ENCODE results near the gene ALK. TPM values are rescaled to one million over a fixed set of nuclear protein-coding genes. Genes with fewer than 3 reads are reported as not detected.

ALK gene
- total RNA-seq, 1 experiment from 2014 or later, result 0.07 TPM

DNA sequence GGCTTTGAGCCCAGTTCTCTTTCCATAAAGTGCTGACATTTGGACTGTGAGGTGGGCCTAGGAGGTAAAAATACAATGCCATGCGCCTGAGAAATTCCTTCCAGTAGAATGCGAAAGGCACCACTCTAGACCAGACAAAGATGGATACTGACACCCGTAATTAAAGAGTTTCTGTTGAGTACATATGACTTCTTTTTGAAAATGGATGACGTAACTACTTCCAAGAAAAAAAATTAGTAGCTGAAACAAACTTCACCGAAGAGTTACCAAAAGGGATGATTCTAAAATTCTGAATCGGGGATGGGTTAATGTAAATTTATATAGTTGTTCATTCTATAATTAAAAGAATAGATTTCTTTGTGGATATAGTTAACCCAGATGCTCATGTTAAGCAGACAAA is 146.8 kb downstream of the ALK start:
- POLR2A ChIA-PET, result no interaction called here
- peaks cover 56% of the 10 kb centered on the region for H3K27me3 Mint-ChIP-seq (ENCODE audit: insufficient read depth, unreplicated experiment)
- intact Hi-C loops (cut with micrococcal nuclease), result no loop called here
- DNase-seq (ENCODE audit: unreplicated experiment), result no peak
- no peak overlapping the region for H3K27ac Mint-ChIP-seq (ENCODE audit: low read depth, unreplicated experiment)
- TF ChIP-seq CTCF (IDR thresholded peaks at IDR 0.05; ENCODE audit: unreplicated experiment), result no peak
- H3K4me1 Mint-ChIP-seq (ENCODE audit: insufficient read depth, unreplicated experiment), result no peaks in the 10 kb centered on the region
- no peak overlapping the region for H3K4me3 Mint-ChIP-seq (ENCODE audit: unreplicated experiment)
- BruUV-seq (replicated peaks), result no TSS peak
- no peaks in the 10 kb centered on the region for H3K9me3 Mint-ChIP-seq (ENCODE audit: unreplicated experiment)
- CTCF ChIA-PET, result no interaction called here
- no peaks in the 10 kb centered on the region for H3K36me3 Mint-ChIP-seq (ENCODE audit: insufficient read depth, unreplicated experiment)

- ChIA-PET POLR2A (no interaction called here), CTCF (interaction anchor here (0.9 kb wide), 1 partner anchor 10 kb away, joined by 3 read pairs; no protein-coding TSS in a partner anchor)
- TF ChIP-seq CTCF (IDR thresholded peaks at IDR 0.05; ENCODE audit: unreplicated experiment), result no peak
- no TSS peak for BruUV-seq (replicated peaks)
- Mint-ChIP-seq H3K4me3 (ENCODE audit: unreplicated experiment) (no peak overlapping the region), H3K36me3 (ENCODE audit: insufficient read depth, unreplicated experiment) (no peaks in the 10 kb centered on the region), H3K27me3 (ENCODE audit: insufficient read depth, unreplicated experiment) (peaks cover 34% of the 10 kb centered on the region), H3K4me1 (ENCODE audit: insufficient read depth, unreplicated experiment) (peaks cover 7% of the 10 kb centered on the region), H3K27ac (ENCODE audit: low read depth, unreplicated experiment) (no peak overlapping the region), H3K9me3 (ENCODE audit: unreplicated experiment) (no peaks in the 10 kb centered on the region)
- intact Hi-C loops (cut with micrococcal nuclease), result no loop called here
- no peak for DNase-seq (ENCODE audit: unreplicated experiment)
These were observed 150.5 kb downstream of the ALK start for GRCh38 chr2:29770846-29771245.

DNA sequence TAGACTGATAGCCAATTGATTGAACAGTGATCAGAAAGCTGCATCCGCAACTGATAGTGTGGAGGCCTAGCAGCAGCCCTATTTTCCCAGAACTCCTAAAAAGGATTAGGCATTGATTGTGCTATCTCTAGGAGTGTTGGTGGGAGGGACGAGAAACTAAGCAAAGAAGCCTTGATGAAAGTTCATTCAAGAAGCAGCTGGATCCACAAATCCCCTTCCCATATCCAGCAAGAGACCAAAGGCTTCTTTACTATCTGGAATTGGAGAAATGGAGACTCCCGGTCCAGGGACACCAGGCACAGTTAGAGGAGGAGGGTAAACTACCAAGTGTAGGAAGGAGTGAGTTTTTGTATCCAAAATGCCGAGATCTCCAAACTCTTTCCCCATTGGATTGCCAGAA is 151.5 kb downstream of the ALK start:
- peaks cover 28% of the 10 kb centered on the region for H3K27me3 Mint-ChIP-seq (ENCODE audit: insufficient read depth, unreplicated experiment)
- BruUV-seq (replicated peaks), result no TSS peak
- peaks cover 7% of the 10 kb centered on the region for H3K4me1 Mint-ChIP-seq (ENCODE audit: insufficient read depth, unreplicated experiment)
- no peak for TF ChIP-seq CTCF (IDR thresholded peaks at IDR 0.05; ENCODE audit: unreplicated experiment)
- ChIA-PET POLR2A (no interaction called here), CTCF (interaction anchor here (0.6 to 0.9 kb wide), 2 partner anchors 9 to 921 kb away, joined by 3 read pairs; no protein-coding TSS in a partner anchor)
- no peaks in the 10 kb centered on the region for H3K36me3 Mint-ChIP-seq (ENCODE audit: insufficient read depth, unreplicated experiment)
- no peak for DNase-seq (ENCODE audit: unreplicated experiment)
- no peaks in the 10 kb centered on the region for H3K9me3 Mint-ChIP-seq (ENCODE audit: unreplicated experiment)
- H3K27ac Mint-ChIP-seq (ENCODE audit: low read depth, unreplicated experiment), result no peak overlapping the region
- intact Hi-C loops (cut with micrococcal nuclease), result no loop called here
- no peak overlapping the region for H3K4me3 Mint-ChIP-seq (ENCODE audit: unreplicated experiment)

DNA sequence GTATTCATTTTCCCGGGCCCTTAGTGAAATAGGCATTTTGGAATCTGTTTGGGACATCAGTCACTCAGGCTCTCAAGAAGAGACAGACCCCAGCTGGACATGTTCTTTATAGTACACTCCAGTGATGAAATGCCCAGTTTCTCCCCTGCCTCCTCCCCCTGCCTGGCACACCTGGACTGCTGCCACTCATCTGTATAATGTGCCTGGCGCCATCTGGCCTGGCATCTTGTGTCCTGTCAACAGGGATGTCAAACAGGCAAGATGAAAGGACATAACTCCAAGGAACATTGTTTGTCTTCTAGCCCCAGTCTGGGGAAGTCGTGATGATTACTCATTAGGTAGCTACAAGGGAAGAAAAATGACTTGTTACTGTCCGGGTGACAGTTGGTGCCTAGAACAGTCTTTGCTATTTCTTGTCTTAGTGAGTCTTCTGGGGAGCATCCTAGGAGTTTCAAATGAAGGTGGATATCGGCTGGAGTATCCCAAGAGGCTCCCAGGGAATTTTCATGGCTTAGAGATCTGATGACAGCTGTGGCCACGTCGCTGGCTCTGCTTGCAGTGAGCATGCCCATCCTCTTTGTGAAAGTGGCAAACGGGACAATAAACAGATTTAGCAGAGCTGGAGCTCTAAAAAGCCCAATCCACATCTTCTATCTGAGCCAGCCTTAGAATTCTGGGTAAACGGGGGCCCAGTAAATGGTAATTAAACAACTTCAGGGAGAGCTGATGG is 153.6 kb downstream of the ALK start:
- no TSS peak for BruUV-seq (replicated peaks)
- H3K27me3 Mint-ChIP-seq (ENCODE audit: insufficient read depth, unreplicated experiment), result peaks cover 13% of the 10 kb centered on the region
- H3K9me3 Mint-ChIP-seq (ENCODE audit: unreplicated experiment), result no peaks in the 10 kb centered on the region
- no peak for TF ChIP-seq CTCF (IDR thresholded peaks at IDR 0.05; ENCODE audit: unreplicated experiment)
- H3K4me1 Mint-ChIP-seq (ENCODE audit: insufficient read depth, unreplicated experiment), result peaks cover 7% of the 10 kb centered on the region
- no peak for DNase-seq (ENCODE audit: unreplicated experiment)
- intact Hi-C loops (cut with micrococcal nuclease), result no loop called here
- H3K27ac Mint-ChIP-seq (ENCODE audit: low read depth, unreplicated experiment), result no peak overlapping the region
- POLR2A ChIA-PET, result no interaction called here
- H3K36me3 Mint-ChIP-seq (ENCODE audit: insufficient read depth, unreplicated experiment), result no peaks in the 10 kb centered on the region
- H3K4me3 Mint-ChIP-seq (ENCODE audit: unreplicated experiment), result no peak overlapping the region
- CTCF ChIA-PET, result interaction anchor here (0.6 to 0.7 kb wide), 2 partner anchors 74 to 736 kb away, joined by 3 to 6 read pairs; no protein-coding TSS in a partner anchor

Data from MCF 10A (cell line).